Gastrocnemius medialis (tissue), 4 donors: Measurements from ENCODE around the gene PAK2.

Source experiments
- POLR2A ChIP-seq, 2 donors: fragments of 450-650 bp; IDR thresholded peaks; one replicate each; pipeline ENCODE4 v1.6.1; 2017; ENCODE audit warnings: antibody characterized with exemption in 2 of 2, mild to moderate bottlenecking in 2 of 2, moderate library complexity in 2 of 2
- TF ChIP-seq, protein P1 (sequence below), 5 experiments: fragments of 450-650 bp in 3 of 5; fragments of 200-600 bp in 2 of 5; sonication (generic) in 2 of 5; IDR thresholded peaks in 4 of 5; conservative IDR thresholded peaks in 1 of 5; 1 replicate in 4 of 5; 2 replicates in 1 of 5; pipeline ENCODE4 v1.5.1; 2016 to 2019; ENCODE audit warnings: antibody characterized with exemption in 5 of 5, mild to moderate bottlenecking in 3 of 5, moderate library complexity in 3 of 5

DNA sequence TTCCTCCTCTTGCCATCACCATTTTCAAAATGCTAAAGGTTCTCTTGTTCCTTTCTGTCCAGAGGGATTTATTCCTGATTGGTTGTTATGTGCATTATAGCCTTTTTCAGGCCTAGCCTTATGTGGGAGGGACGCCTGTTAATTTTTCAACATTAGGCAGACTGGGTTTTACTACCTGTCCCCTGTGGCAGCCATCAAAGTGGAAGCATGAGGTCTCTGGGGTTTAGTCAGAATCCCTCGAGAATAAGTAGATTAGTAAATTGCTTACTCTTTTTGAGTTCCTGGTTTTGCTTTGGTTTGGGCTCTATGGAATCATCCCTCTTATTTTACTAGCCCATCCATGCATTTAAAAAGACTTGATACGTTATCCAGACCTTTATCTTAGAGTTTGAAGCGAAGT, 32.4 kb downstream of the PAK2 start:
- TF ChIP-seq, protein P1, sequence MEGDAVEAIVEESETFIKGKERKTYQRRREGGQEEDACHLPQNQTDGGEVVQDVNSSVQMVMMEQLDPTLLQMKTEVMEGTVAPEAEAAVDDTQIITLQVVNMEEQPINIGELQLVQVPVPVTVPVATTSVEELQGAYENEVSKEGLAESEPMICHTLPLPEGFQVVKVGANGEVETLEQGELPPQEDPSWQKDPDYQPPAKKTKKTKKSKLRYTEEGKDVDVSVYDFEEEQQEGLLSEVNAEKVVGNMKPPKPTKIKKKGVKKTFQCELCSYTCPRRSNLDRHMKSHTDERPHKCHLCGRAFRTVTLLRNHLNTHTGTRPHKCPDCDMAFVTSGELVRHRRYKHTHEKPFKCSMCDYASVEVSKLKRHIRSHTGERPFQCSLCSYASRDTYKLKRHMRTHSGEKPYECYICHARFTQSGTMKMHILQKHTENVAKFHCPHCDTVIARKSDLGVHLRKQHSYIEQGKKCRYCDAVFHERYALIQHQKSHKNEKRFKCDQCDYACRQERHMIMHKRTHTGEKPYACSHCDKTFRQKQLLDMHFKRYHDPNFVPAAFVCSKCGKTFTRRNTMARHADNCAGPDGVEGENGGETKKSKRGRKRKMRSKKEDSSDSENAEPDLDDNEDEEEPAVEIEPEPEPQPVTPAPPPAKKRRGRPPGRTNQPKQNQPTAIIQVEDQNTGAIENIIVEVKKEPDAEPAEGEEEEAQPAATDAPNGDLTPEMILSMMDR (IDR thresholded peaks at IDR 0.05 in 4 of 5, conservative IDR thresholded peaks at IDR 0.05 in 1 of 5), result no peak
- no peak for TF ChIP-seq POLR2A (IDR thresholded peaks at IDR 0.05)
